Fibroblast of the aortic adventitia (primary cell): Measurements from ENCODE around the gene TMPRSS2. TPM values are rescaled to one million over a fixed set of nuclear protein-coding genes. Genes with fewer than 3 reads are reported as not detected.

Experiments used
- DNase-seq: peaks from one replicate; pipeline ENCODE4 v3.0.0-alpha.2; 2010; ENCODE audit warnings: low read depth
- H3K4me3 ChIP-seq: 2 replicates; pipeline ENCODE4 v1.5.1; 2011; ENCODE audit warnings: low read depth, mild to moderate bottlenecking, control low read depth, low read length, moderate library complexity
- CTCF ChIP-seq: IDR thresholded peaks from 2 replicates; pipeline ENCODE4 v1.5.1; 2011; ENCODE audit warnings: mild to moderate bottlenecking, low read length, control low read depth, inconsistent platforms; ENCODE audit not compliant: insufficient read depth
- total RNA-seq: library from RNA; depleted of rRNA; stranded (reverse); fragments of >200 nt; gene quantifications from 2 replicates; pipeline ENCODE4 v1.2.3, GENCODE V29; 2012; ENCODE audit warnings: low replicate concordance

Gene TMPRSS2
- total RNA-seq, 1 donor, result not detected

- no peak for TF ChIP-seq CTCF
- H3K4me3 ChIP-seq, result no peak overlapping the region
Measured at GRCh38 chr21:41497788-41498187, 10.2 kb downstream of the TMPRSS2 start.

DNA sequence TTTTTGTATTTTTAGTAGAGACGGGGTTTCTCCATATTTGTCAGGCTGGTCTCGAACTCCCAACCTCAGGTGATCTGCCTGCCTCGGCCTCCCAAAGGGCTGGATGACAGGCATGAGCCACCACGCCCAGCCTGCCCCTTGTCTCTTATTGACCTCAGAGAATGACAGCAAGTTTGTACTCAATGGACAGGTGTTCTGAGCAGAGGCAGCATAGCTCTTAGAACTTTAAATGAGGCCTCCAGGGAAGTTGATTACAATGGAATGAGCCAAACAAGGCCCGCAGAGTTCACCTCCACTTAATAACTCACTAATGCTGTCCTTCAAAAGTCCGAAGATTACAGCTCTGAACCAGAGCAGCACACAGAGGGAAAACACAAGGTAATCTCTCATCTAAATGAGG lies 10.9 kb downstream of the TMPRSS2 start:
- no peak for DNase-seq
- H3K4me3 ChIP-seq, result no peak overlapping the region
- no peak for TF ChIP-seq CTCF

More at GRCh38 chr21:41497788-41498187, 10.2 kb downstream of the TMPRSS2 start:
- DNase-seq, result no peak

GRCh38 chr21:41494242-41494641 lies 13.7 kb downstream of the TMPRSS2 start:
- H3K4me3 ChIP-seq, result no peak overlapping the region
- DNase-seq, result no peak
- no peak for TF ChIP-seq CTCF

- TF ChIP-seq CTCF, result no peak
- DNase-seq, result no peak
- H3K4me3 ChIP-seq, result no peak overlapping the region
Measured at GRCh38 chr21:41491412-41491811, 16.5 kb downstream of the TMPRSS2 start.

DNA sequence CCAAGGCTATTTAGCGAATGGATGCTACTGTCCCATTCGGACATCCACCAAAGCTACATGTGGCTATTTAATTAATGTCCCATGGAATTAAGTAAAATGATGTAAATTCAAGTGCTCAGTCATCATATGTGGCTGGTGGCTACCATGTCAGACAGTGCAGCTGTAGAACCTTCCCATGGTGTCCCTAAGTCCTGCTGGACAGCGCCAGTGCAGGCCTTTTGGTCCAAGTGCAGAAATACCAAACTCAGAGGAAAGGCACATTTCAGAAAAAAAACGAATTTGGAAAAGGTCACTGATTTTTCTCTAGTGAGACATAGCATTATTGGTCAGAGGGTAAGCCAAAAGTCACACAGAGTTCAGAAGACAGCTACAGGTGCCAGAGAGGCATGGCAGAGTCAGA lies 17.6 kb downstream of the TMPRSS2 start:
- DNase-seq, result no peak
- TF ChIP-seq CTCF, result no peak
- H3K4me3 ChIP-seq, result no peak overlapping the region

- no peak overlapping the region for H3K4me3 ChIP-seq
- no peak for TF ChIP-seq CTCF
- DNase-seq, result no peak
Measured at GRCh38 chr21:41489329-41489728, 18.6 kb downstream of the TMPRSS2 start.

DNA sequence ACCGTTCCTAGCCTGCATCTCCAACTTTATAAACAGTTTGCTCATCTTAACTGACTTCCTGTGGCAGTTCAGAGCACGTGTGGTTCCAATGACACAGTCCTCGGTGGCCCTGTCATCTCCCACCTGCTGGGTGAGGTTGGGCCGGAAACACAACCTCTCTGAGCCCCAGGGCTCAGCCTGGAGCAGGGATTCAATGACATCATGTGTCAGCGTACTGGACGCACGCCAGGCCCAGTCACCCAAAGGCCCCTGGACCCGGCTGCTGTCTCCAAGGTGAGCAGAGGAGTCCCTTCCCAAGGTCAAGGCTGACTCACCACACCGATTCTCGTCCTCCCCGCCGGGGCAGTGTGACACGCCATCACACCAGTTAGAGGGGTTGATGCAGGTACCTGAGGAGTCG lies 19.9 kb downstream of the TMPRSS2 start:
- no peak for TF ChIP-seq CTCF
- no peak overlapping the region for H3K4me3 ChIP-seq
- no peak for DNase-seq
